Frontal cortex (tissue), 4 donors: ENCODE results near the gene MINPP1. TPM values are rescaled to one million over a fixed set of nuclear protein-coding genes. Genes with fewer than 3 reads are reported as not detected.

Experiments used
- DNase-seq, 2 donors: peaks; one replicate each; pipeline ENCODE4 v3.0.0; 2012; ENCODE audit warnings: low spot score in 2 of 2
- FAIRE-seq: peaks from 2 replicates; lab custom pipeline; 2012; peaks lifted over from hg19 to GRCh38; lab: Jason Lieb, UNC
- total RNA-seq: library from RNA; depleted of rRNA; stranded (reverse); fragments of >200 nt; gene quantifications from one replicate; pipeline ENCODE4 v1.2.3, GENCODE V29; 2014
- donor health status: control.
- donor health status: control.
- donor health status: control.

The MINPP1 gene
- total RNA-seq, 1 donor from 2014 or later: 27.3 TPM

GRCh38 chr10:87598700-87599099 is 94.0 kb downstream of the MINPP1 start:
- peak in 1 of 2 donors; percentile 22 for DNase-seq
- FAIRE-seq: no peak

GRCh38 chr10:87600581-87600980 is 95.9 kb downstream of the MINPP1 start:
- no peak for FAIRE-seq
- DNase-seq: no peak

Other genes with a start within 250 kb of the MINPP1 start
- gene NUTM2D, start 147.1 kb upstream of the MINPP1 start, total RNA-seq: 6.9 TPM
- 2.0 TPM for gene PAPSS2, start 155.0 kb downstream of the MINPP1 start, total RNA-seq